ENCODE measurements around the gene MN1. TPM values are rescaled to one million over a fixed set of nuclear protein-coding genes. Genes with fewer than 3 reads are reported as not detected.

The MN1 gene
- total RNA-seq, 2 experiments from 2014 or later, result 0.27 to 0.28 TPM

- TF ChIP-seq CTCF (IDR thresholded peaks at IDR 0.05), result no peak
- POLR2A ChIA-PET, result no interaction called here
- no peak overlapping the region for H3K4me3 Mint-ChIP-seq
These were observed 77.4 kb downstream of the MN1 start for GRCh38 chr22:27724157-27724556.

GRCh38 chr22:27723708-27724107 is 77.8 kb downstream of the MN1 start:
- POLR2A ChIA-PET, result no interaction called here
- Mint-ChIP-seq H3K4me3 (no peak overlapping the region), H3K27ac (no peak overlapping the region), H3K9me3 (no peaks in the 10 kb centered on the region), H3K27me3 (peaks cover 33% of the 10 kb centered on the region), H3K4me1 (ENCODE audit: low read depth) (no peaks in the 10 kb centered on the region), H3K36me3 (ENCODE audit: low read depth) (no peaks in the 10 kb centered on the region)
- CTCF ChIA-PET, result no interaction called here
- Histone ChIP-seq H3K27me3 (ENCODE audit: control insufficient read depth in 1 of 2, insufficient read depth in 2 of 2, low read length in 2 of 2) (peaks cover 0 to 12% of the 10 kb centered on the region in 2 experiments), H3K4me3 (ENCODE audit: low read length) (no peak overlapping the region), H3K36me3 (ENCODE audit: insufficient read depth, low read length) (no peaks in the 10 kb centered on the region), H3K9me3 (ENCODE audit: control insufficient read depth in 1 of 2, insufficient read depth in 1 of 2, low read length in 2 of 2) (peaks cover 0 to 10% of the 10 kb centered on the region in 2 experiments), H3K27ac (ENCODE audit: low read depth in 1 of 2, low read length in 2 of 2) (no peak overlapping the region), H3K4me1 (ENCODE audit: insufficient read depth, low read length) (no peaks in the 10 kb centered on the region)
- ATAC-seq (ENCODE audit: poor library complexity) (no peak), DNase-seq (no peak)
- TF ChIP-seq CTCF (IDR thresholded peaks at IDR 0.05), result no peak
- intact Hi-C loops (cut with DNase I, micrococcal nuclease), result no loop called here

More at GRCh38 chr22:27724157-27724556, 77.4 kb downstream of the MN1 start:
- Histone ChIP-seq H3K4me1 (ENCODE audit: insufficient read depth, low read length) (no peaks in the 10 kb centered on the region), H3K27me3 (ENCODE audit: control insufficient read depth in 1 of 2, insufficient read depth in 2 of 2, low read length in 2 of 2) (peaks cover 0 to 11% of the 10 kb centered on the region in 2 experiments), H3K27ac (ENCODE audit: low read depth in 1 of 2, low read length in 2 of 2) (no peak overlapping the region), H3K36me3 (ENCODE audit: insufficient read depth, low read length) (no peaks in the 10 kb centered on the region), H3K9me3 (ENCODE audit: control insufficient read depth in 1 of 2, insufficient read depth in 1 of 2, low read length in 2 of 2) (peaks cover 0 to 10% of the 10 kb centered on the region in 2 experiments), H3K4me3 (ENCODE audit: low read length) (no peak overlapping the region)
- DNase-seq, result no peak
- Mint-ChIP-seq H3K27me3 (peaks cover 36% of the 10 kb centered on the region), H3K4me1 (ENCODE audit: low read depth) (no peaks in the 10 kb centered on the region), H3K9me3 (no peaks in the 10 kb centered on the region), H3K27ac (no peak overlapping the region), H3K36me3 (ENCODE audit: low read depth) (no peaks in the 10 kb centered on the region)
- CTCF ChIA-PET, result no interaction called here
- intact Hi-C loops (cut with DNase I, micrococcal nuclease), result no loop called here
- ATAC-seq (ENCODE audit: poor library complexity), result no peak

GRCh38 chr22:27723158-27723557 is 78.4 kb downstream of the MN1 start:
- intact Hi-C loops (cut with DNase I, micrococcal nuclease), result no loop called here
- Mint-ChIP-seq H3K4me3 (no peak overlapping the region), H3K4me1 (ENCODE audit: low read depth) (no peaks in the 10 kb centered on the region), H3K36me3 (ENCODE audit: low read depth) (no peaks in the 10 kb centered on the region), H3K9me3 (no peaks in the 10 kb centered on the region), H3K27ac (no peak overlapping the region), H3K27me3 (peaks cover 34% of the 10 kb centered on the region)
- ChIA-PET POLR2A (no interaction called here), CTCF (no interaction called here)
- H3K27ac ChIP-seq (ENCODE audit: low read depth in 1 of 2, low read length in 2 of 2), result no peak overlapping the region
- peaks cover 0 to 10% of the 10 kb centered on the region in 2 experiments for H3K9me3 ChIP-seq (ENCODE audit: control insufficient read depth in 1 of 2, insufficient read depth in 1 of 2, low read length in 2 of 2)
- ATAC-seq (ENCODE audit: poor library complexity) (no peak), DNase-seq (no peak)
- H3K4me1 ChIP-seq (ENCODE audit: insufficient read depth, low read length), result no peaks in the 10 kb centered on the region
- no peak for TF ChIP-seq CTCF (IDR thresholded peaks at IDR 0.05)
- H3K36me3 ChIP-seq (ENCODE audit: insufficient read depth, low read length), result no peaks in the 10 kb centered on the region
- H3K27me3 ChIP-seq (ENCODE audit: control insufficient read depth in 1 of 2, insufficient read depth in 2 of 2, low read length in 2 of 2), result peaks cover 0 to 15% of the 10 kb centered on the region in 2 experiments
- H3K4me3 ChIP-seq (ENCODE audit: low read length), result no peak overlapping the region
